ENCODE measurements around the gene STARD5.
A peak's percentile ranks its signal among the peaks of the same experiment; 100 is the strongest.

The STARD5 gene

GRCh38 chr15:81275711-81276392 is 48.1 kb downstream of the STARD5 start:
- DNase-seq (ENCODE audit: low read depth in 1 of 2, low spot score in 1 of 2) = no peak

DNA sequence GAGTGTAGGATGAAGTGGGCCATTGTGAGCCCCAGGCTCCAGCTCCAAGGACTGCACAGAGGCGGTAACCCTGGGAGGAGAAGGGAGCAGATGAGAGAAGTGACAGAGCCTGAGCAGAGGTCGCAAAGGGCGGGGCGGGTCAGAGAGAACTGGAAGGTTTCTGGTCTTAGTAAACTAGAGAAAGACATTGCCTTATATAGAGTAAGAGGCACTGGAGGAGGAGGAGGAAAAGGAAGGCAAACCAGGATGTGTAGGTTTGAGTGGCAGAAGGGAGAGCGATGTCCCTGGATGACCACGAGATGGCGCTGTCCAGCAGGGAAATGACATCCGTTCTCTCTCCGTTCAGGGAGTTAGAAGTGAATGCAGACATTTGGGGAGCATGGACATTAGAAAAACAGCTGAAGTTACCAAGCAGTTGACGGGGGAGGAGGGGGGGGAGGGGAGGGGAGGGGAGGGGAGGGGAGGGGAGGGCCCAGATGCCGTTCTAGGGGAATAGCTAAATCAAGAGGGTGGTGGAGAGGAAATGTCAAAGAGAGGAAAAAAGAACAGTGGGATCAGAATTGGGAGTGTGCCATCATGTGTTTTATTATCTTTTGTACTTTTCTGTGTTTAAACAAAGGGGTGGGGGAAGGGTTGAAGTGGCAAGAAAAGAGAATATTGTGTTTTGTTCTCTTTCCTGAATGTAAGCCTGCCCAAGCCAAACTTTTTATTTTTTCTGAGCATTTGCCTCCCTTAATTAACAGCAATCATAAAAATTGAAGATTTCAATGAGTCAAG is 48.8 kb downstream of the STARD5 start:
- peak; percentile 34 to 67 for DNase-seq (ENCODE audit: low read depth in 1 of 2, low spot score in 1 of 2)

DNA sequence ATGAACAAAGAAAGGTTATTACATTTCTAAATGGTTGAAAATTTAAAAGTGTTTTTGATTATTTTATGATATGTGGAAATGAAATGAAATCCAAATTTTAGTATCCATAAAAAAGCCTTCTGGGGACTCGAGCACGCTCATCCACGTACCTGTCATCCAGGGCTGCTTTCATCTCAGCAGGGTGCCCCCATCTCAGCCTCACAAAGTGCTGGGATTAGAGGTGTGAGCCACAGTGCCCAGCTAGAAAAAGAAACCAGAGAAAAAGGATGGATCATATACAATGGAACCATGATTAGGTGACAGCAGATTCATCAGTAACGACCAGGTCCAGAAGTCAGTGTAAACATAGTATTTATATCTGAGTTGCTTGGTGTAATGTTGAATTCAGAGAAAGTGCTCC is 49.7 kb downstream of the STARD5 start:
- no peak for DNase-seq (ENCODE audit: low read depth in 1 of 2, low spot score in 1 of 2)

- no peak for DNase-seq (ENCODE audit: low read depth in 1 of 2, low spot score in 1 of 2)
These were observed 50.1 kb downstream of the STARD5 start for GRCh38 chr15:81273855-81274254.

DNA sequence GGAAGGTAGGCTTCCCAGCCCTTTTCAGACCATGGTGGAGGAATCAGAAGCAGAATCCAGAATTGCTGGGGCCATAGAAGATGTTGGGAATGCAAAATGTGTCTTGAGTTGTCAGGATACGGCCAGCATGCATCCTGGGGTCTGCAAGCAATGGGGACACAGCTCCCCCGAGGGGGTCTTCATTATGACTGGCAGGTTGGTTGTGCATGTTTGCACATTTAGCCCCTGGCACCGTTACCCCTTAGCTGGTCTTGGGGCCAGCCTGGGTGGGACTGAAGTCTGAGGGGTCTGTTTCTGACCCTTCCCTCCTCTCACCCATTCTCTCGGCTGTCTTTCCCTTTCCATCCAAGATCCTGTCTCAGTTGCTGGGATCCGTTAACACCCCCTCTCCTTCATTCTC is 50.7 kb downstream of the STARD5 start:
- DNase-seq (ENCODE audit: low read depth in 1 of 2, low spot score in 1 of 2) = no peak

GRCh38 chr15:81271761-81272644 is 51.9 kb downstream of the STARD5 start:
- DNase-seq (ENCODE audit: low read depth in 1 of 2, low spot score in 1 of 2) = no peak

DNA sequence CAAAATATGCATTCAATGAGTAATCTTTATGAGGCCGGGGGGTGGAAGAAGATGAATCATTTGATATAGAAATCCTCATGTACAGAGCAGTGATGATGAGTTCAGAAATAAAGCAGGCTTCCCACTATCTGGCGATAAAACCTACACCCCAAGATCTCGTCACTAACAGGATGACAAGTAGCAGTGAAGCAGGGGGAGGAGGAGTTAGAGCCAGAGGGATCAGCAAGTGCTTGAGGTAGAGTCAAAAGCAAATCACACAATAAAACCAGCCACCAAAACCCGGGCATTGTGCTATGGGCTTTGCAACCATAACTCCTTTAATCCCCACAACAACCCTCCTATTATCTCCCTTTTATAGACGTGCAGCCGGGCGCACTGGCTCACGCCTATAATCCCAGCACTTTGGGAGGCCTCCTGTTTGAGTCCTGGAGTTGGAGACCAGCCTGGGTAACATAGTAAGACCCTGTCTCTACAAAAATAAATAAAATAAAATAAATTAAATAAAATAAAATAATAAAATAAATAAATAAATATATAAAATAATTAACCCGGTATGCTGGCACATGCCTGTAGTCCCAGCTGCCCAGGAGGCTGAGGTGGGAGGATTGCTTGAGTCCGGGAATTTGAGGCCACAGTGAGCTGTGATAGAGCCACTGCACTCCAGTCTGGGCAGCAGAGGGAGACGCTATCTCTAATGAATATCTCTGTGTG is 53.0 kb downstream of the STARD5 start:
- DNase-seq (ENCODE audit: low read depth in 1 of 2, low spot score in 1 of 2) = no peak

GRCh38 chr15:81270188-81270587 is 53.8 kb downstream of the STARD5 start:
- DNase-seq (ENCODE audit: low read depth in 1 of 2, low spot score in 1 of 2) = no peak

- DNase-seq (ENCODE audit: low read depth in 1 of 2, low spot score in 1 of 2) = no peak
These were observed 54.9 kb downstream of the STARD5 start for GRCh38 chr15:81268881-81269601.

DNA sequence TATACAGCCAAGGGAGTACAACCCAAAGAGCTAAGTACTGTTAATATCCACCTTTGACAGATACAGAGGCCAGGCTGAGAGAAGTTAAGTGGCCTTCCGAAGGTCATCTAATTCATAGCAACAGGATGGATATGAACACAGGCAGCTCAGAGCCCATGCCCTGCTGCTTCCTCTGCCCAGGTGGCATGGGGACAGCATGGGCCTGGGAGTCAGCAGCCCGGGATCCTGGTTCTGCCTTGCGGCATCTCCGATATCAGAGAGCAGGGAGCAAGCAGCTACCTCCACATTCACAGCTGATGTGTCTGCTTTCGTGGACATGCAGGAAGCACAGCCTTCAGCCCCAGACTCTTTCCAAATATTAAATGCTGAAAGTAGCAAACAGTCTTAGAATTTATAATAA is 55.6 kb downstream of the STARD5 start:
- no peak for DNase-seq (ENCODE audit: low read depth in 1 of 2, low spot score in 1 of 2)

- peak; percentile 67 to 68 for DNase-seq (ENCODE audit: low read depth in 1 of 2, low spot score in 1 of 2)
These were observed 57.8 kb downstream of the STARD5 start for GRCh38 chr15:81265944-81266775.

- no peak for DNase-seq (ENCODE audit: low read depth in 1 of 2, low spot score in 1 of 2)
These were observed 58.5 kb downstream of the STARD5 start for GRCh38 chr15:81265256-81265943.

DNA sequence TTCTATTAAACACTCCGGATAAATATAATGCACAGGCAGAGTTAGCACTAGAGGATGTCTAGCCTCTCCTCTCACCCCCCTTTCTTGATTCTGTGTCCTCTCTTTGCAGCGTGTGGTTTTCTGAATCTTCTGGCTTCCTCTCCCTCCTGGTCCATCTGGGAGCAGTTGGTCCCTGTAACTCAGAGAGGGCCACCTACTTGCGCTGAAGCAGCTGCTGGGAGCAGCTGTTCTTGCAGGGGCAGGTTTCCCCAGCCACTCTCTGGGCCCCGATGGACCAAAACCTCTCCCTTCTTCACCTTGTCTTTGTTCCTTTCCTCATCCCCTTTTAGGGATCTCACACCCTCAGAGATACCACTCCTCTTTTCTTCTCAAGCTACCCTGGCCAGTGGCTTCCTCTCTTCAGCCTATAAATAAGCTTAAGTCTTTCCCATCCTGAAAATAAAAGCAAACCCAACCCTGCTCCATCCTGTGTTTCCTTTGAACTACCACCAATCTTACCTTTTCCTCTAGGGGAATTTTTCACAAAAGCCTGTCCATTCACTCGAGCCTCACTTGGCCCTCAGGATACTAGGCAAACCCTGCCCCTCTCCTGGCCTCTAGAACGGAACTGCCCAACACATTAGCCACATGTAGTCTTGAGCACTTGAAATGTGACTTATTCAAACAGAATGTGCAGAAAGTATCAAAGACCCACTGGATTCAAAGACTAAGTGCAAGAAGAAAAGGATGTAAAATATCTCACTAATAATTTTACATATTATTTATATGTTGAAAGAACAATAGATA is 59.7 kb downstream of the STARD5 start:
- DNase-seq (ENCODE audit: low read depth in 1 of 2, low spot score in 1 of 2) = no peak

GRCh38 chr15:81263477-81263876 is 60.5 kb downstream of the STARD5 start:
- DNase-seq (ENCODE audit: low read depth in 1 of 2, low spot score in 1 of 2) = no peak

- no peak for DNase-seq (ENCODE audit: low read depth in 1 of 2, low spot score in 1 of 2)
These were observed 62.6 kb downstream of the STARD5 start for GRCh38 chr15:81261172-81261811.

DNA sequence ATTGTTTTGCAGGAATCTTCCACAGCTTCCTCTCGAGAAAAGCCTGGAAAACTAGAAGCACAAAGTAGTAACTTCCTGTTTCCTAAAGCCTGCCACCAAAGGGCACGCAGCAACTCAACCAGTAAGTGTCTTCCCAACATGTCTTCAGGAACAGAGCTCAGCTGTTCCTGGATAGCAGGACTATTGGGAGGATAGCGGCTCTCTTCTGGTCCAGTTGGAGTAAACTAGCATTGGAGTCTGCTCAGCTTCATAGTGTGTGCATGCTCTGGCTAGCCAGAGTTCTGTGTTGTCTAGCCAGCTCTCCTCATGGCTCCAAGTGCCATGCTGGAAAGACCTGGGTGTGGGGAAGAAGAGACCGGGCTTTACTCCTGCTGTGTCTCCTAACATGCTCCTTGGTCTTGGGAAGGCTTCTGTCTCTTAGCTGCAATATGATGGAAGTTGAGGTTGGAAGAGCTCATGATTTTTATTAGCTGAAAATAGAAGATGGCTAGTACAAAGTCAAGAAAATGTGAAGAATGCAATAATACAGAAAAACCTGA is 64.1 kb downstream of the STARD5 start:
- no peak for DNase-seq (ENCODE audit: low read depth in 1 of 2, low spot score in 1 of 2)

All from activated T-helper 1 cell treated with anti-CD3 and anti-CD28 coated beads, Interleukin-2, amount 50 U/mL, for 16 hours (primary cell).